ENCODE measurements around the gene CNDP2.

DNA sequence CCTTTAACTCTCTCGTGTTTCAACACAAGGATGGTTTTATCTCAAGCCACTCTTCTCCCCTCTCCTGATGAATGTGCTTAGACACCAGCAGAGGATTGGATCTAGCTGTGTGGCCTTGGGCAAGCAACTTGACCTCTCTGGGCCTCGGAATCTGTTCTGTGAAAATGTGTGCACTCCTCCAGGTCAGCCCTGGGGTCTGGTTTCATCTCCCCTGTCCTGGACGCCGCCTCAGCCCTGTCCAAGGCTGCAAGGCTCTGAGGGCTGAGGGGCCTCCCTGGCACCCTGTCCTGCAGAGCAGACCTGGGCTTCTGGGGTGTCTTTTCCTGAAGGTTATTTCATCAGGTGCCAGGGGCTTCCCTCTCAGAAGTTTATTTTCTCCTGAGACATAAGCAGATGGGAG lies 66.6 kb downstream of the CNDP2 start:
- TF ChIP-seq EZH2 (IDR thresholded peaks at IDR 0.05; ENCODE audit: borderline replicate concordance, low read length), result no peak
- TF ChIP-seq, protein P1, sequence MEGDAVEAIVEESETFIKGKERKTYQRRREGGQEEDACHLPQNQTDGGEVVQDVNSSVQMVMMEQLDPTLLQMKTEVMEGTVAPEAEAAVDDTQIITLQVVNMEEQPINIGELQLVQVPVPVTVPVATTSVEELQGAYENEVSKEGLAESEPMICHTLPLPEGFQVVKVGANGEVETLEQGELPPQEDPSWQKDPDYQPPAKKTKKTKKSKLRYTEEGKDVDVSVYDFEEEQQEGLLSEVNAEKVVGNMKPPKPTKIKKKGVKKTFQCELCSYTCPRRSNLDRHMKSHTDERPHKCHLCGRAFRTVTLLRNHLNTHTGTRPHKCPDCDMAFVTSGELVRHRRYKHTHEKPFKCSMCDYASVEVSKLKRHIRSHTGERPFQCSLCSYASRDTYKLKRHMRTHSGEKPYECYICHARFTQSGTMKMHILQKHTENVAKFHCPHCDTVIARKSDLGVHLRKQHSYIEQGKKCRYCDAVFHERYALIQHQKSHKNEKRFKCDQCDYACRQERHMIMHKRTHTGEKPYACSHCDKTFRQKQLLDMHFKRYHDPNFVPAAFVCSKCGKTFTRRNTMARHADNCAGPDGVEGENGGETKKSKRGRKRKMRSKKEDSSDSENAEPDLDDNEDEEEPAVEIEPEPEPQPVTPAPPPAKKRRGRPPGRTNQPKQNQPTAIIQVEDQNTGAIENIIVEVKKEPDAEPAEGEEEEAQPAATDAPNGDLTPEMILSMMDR (IDR thresholded peaks at IDR 0.05; ENCODE audit: low read length), result no peak

Data from OCI-LY1 (cell line).